Nephron (organoid): ENCODE measurements around the gene CSF2RB.

Experiments
- H3K27ac Mint-ChIP-seq, 3 experiments: 2 replicates each; pipeline ENCODE4 v1.8.0; 2020; ENCODE audit warnings: mixed read lengths in 3 of 3, mild to moderate bottlenecking in 2 of 3, moderate library complexity in 1 of 3
- H3K27me3 Mint-ChIP-seq: 2 replicates; pipeline ENCODE4 v1.8.0; 2021; ENCODE audit warnings: low read depth, mild to moderate bottlenecking, moderate library complexity, mixed read lengths
- H3K36me3 Mint-ChIP-seq: 2 replicates; pipeline ENCODE4 v1.8.0; 2020; ENCODE audit warnings: low read depth, mixed read lengths
- H3K4me1 Mint-ChIP-seq: 2 replicates; pipeline ENCODE4 v1.8.0; 2020; ENCODE audit warnings: mixed read lengths
- H3K4me3 Mint-ChIP-seq, 3 experiments: 2 replicates each; pipeline ENCODE4 v1.8.0; 2020; ENCODE audit warnings: mild to moderate bottlenecking in 3 of 3, mixed read lengths in 3 of 3, moderate library complexity in 2 of 3
- H3K9me3 Mint-ChIP-seq: 2 replicates; pipeline ENCODE4 v1.8.0; 2020; ENCODE audit warnings: mixed read lengths
- CTCF ChIP-seq, 3 experiments: fragments of 200-600 bp; sonication (generic); IDR thresholded peaks; one replicate each; pipeline ENCODE4 v1.5.0; 2021; ENCODE audit warnings: antibody characterized with exemption in 3 of 3; ENCODE audit not compliant: unreplicated experiment in 3 of 3

Gene CSF2RB

GRCh38 chr22:36881504-36882245 lies 31.8 kb upstream of the CSF2RB start:
- Mint-ChIP-seq H3K4me1 (no peaks in the 10 kb centered on the region), H3K27ac (no peak overlapping the region)
- TF ChIP-seq CTCF (IDR thresholded peaks at IDR 0.05; ENCODE audit: unreplicated experiment in 3 of 3), result no peak

DNA sequence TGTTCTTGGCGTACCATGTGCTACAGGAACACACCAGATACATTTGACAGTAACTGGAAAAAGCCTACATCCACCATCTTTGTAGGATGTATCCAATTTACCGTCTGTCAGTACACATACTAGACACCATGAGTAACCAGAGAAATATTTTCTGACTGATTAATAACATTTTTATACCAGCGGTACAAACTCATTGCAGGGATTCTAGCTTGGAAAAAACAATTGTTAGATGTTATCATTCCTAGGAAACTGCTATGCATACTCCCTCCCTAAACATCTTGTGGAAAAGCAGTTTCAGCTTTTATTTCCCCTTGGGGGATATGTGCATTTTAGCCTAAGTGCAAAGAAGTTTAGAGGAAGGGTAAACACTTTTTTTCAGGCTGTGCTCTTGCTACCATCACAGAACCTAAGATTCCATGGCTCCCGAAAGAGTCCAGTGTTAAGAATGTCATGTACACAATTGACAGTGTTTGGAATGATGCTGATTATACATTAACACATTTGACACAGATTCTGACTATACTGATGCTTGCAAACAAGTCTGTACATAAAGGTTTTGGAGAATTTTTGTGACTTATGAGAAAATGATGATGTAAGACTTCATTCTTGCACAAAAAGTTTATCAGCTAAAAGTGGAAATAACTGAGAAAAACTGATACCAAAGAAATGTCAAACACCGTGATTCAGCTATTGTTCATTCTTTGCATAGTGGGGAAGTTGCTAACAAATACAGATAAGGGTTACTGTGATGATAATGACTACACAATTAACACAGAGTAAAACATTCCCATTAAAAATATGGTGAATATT lies 28.9 kb upstream of the CSF2RB start:
- Mint-ChIP-seq H3K27me3 (peaks cover 10% of the 10 kb centered on the region), H3K4me1 (no peaks in the 10 kb centered on the region), H3K4me3 (no peak overlapping the region), H3K9me3 (peaks cover 27% of the 10 kb centered on the region), H3K36me3 (no peaks in the 10 kb centered on the region), H3K27ac (no peak overlapping the region)
- no peak for TF ChIP-seq CTCF (IDR thresholded peaks at IDR 0.05; ENCODE audit: unreplicated experiment in 3 of 3)

More at GRCh38 chr22:36881504-36882245, 31.8 kb upstream of the CSF2RB start:
- Mint-ChIP-seq H3K27me3 (peaks cover 30% of the 10 kb centered on the region), H3K36me3 (no peaks in the 10 kb centered on the region), H3K9me3 (peaks cover 23% of the 10 kb centered on the region), H3K4me3 (no peak overlapping the region)

DNA sequence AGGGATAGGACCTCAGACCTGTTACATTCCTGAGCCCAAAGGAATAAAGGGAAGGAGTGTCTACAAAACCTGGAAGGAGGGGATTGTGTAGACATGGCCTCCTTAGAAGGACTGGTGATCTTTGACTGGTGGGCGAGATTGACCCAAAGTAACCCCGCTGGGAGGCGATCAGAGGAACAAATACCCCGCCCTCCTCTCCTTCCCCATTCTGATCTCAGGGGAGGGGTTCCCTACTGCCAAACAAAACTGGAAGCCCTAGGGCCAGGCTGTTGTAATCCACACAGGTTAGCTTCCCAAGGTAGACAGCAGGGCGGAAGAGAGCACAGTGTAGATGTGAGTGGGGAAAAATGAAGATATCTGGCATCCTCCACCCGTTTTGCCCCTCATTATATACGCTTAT lies 28.0 kb upstream of the CSF2RB start:
- H3K9me3 Mint-ChIP-seq, result peaks cover 19% of the 10 kb centered on the region
- H3K4me3 Mint-ChIP-seq, result no peak overlapping the region
- no peak for TF ChIP-seq CTCF (IDR thresholded peaks at IDR 0.05; ENCODE audit: unreplicated experiment in 3 of 3)
- H3K27me3 Mint-ChIP-seq, result peaks cover 10% of the 10 kb centered on the region
- H3K27ac Mint-ChIP-seq, result no peak overlapping the region
- no peaks in the 10 kb centered on the region for H3K4me1 Mint-ChIP-seq
- H3K36me3 Mint-ChIP-seq, result no peaks in the 10 kb centered on the region

DNA sequence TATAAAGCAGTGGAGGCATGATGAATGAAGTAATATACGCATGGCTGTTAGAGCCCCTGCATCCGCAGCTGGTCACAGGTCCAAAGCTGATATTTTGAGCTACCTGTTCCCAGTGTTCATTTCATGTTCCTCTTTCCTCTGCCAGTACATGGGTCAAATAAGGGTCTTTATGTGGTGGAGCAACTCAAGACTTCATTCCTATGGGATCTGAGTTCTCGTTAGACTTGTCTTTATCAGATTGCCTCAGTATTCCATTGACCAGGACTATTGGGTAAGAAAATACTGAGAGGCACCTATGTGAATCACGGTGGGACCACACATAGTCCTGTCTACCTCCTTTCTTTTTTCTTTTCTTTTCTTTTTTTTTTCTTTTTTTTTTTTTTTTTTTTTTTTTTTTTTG lies 27.4 kb upstream of the CSF2RB start:
- Mint-ChIP-seq H3K4me1 (no peaks in the 10 kb centered on the region), H3K27ac (no peak overlapping the region), H3K9me3 (peaks cover 17% of the 10 kb centered on the region), H3K27me3 (peaks cover 10% of the 10 kb centered on the region), H3K36me3 (no peaks in the 10 kb centered on the region), H3K4me3 (no peak overlapping the region)
- no peak for TF ChIP-seq CTCF (IDR thresholded peaks at IDR 0.05; ENCODE audit: unreplicated experiment in 3 of 3)

DNA sequence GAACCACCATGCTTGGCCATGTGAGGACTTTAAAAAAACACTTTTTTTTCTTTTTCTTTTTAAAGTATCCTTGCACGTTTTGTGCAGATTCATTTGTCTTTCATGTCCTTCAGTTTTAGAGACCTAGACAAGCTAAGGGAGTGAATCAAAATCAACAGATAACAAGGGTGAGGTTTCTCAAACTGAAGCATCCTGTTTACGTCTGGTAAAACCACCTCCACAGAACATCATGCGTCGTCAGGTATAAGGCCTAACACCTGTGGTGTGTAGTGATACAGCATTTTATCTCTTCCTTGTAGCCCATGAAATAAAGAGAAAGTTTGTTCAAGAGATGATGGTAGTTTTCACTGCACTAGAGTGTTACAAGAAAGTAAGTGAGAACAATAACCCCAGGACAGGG lies 26.3 kb upstream of the CSF2RB start:
- peaks cover 10% of the 10 kb centered on the region for H3K27me3 Mint-ChIP-seq
- H3K27ac Mint-ChIP-seq, result no peak overlapping the region
- no peak for TF ChIP-seq CTCF (IDR thresholded peaks at IDR 0.05; ENCODE audit: unreplicated experiment in 3 of 3)
- H3K4me1 Mint-ChIP-seq, result no peaks in the 10 kb centered on the region
- peaks cover 9% of the 10 kb centered on the region for H3K9me3 Mint-ChIP-seq
- no peaks in the 10 kb centered on the region for H3K36me3 Mint-ChIP-seq
- H3K4me3 Mint-ChIP-seq, result no peak overlapping the region
